WTC11 (cell line): ENCODE measurements around the gene NCLN. TPM values are rescaled to one million over a fixed set of nuclear protein-coding genes. Genes with fewer than 3 reads are reported as not detected.

Source experiments
- ATAC-seq: fragments of 200-7000 bp; cut with Tn5 transposase; 2 replicates; pipeline ENCODE4 v1.10.0; 2021; ENCODE audit warnings: mild to moderate bottlenecking, moderate library complexity
- CTCF ChIA-PET: fragments of 300-600 bp; sonication (Branson Sonifier 250); formaldehyde crosslinking; loops from one replicate; lab custom pipeline; 2021; ENCODE audit warnings: antibody characterized with exemption; lab: Charles Lee
- POLR2A ChIA-PET: fragments of 350-600 bp; sonication (Branson Sonifier 250); formaldehyde crosslinking; loops from one replicate; lab custom pipeline; 2021; ENCODE audit warnings: antibody characterized with exemption; lab: Charles Lee
- DNase-seq: peaks from one replicate; pipeline ENCODE4 v3.0.0; 2021; ENCODE audit warnings: low spot score
- H3K27ac Mint-ChIP-seq: 2 replicates; pipeline ENCODE4 v1.8.0; 2021; ENCODE audit warnings: mixed read lengths
- H3K27me3 Mint-ChIP-seq: 2 replicates; pipeline ENCODE4 v1.8.0; 2021; ENCODE audit warnings: low read depth, mild to moderate bottlenecking, moderate library complexity, mixed read lengths
- H3K36me3 Mint-ChIP-seq: 2 replicates; pipeline ENCODE4 v1.8.0; 2021; ENCODE audit warnings: mixed read lengths
- H3K4me1 Mint-ChIP-seq: 2 replicates; pipeline ENCODE4 v1.8.0; 2022; ENCODE audit warnings: mixed read lengths
- H3K4me3 Mint-ChIP-seq: 2 replicates; pipeline ENCODE4 v1.8.0; 2021; ENCODE audit warnings: mild to moderate bottlenecking, moderate library complexity, mixed read lengths
- H3K9me3 Mint-ChIP-seq: 2 replicates; pipeline ENCODE4 v1.8.0; 2021; ENCODE audit warnings: mixed read lengths
- ATF3 ChIP-seq: sonication (generic); formaldehyde crosslinking; conservative IDR thresholded peaks from 2 replicates; pipeline ENCODE4 v1.8.1; 2022; ENCODE audit warnings: mild to moderate bottlenecking, missing genetic modification reagents
- CBFB ChIP-seq: sonication (generic); formaldehyde crosslinking; IDR thresholded peaks from 2 replicates; pipeline ENCODE4 v1.8.1; 2022; ENCODE audit warnings: mild to moderate bottlenecking, low read depth, missing genetic modification reagents
- CREM ChIP-seq: sonication (generic); formaldehyde crosslinking; IDR thresholded peaks from 2 replicates; pipeline ENCODE4 v1.8.1; 2022; ENCODE audit warnings: mild to moderate bottlenecking, missing genetic modification reagents, moderate library complexity
- E2F5 ChIP-seq: sonication (generic); formaldehyde crosslinking; IDR thresholded peaks from 2 replicates; pipeline ENCODE4 v1.8.1; 2022; ENCODE audit warnings: mild to moderate bottlenecking, moderate library complexity, missing genetic modification reagents
- ESRRA ChIP-seq: sonication (generic); formaldehyde crosslinking; IDR thresholded peaks from 2 replicates; pipeline ENCODE4 v1.8.1; 2022; ENCODE audit warnings: mild to moderate bottlenecking, missing genetic modification reagents, borderline replicate concordance
- FOXJ3 ChIP-seq: sonication (generic); formaldehyde crosslinking; IDR thresholded peaks from 2 replicates; pipeline ENCODE4 v1.9.0; 2021; ENCODE audit warnings: missing genetic modification reagents, mild to moderate bottlenecking, borderline replicate concordance
- FOXP1 ChIP-seq: sonication (generic); formaldehyde crosslinking; IDR thresholded peaks from 2 replicates; pipeline ENCODE4 v1.8.0; 2022; ENCODE audit warnings: missing genetic modification reagents, mild to moderate bottlenecking, moderate library complexity, borderline replicate concordance
- FOXP4 ChIP-seq: sonication (generic); formaldehyde crosslinking; IDR thresholded peaks from 2 replicates; pipeline ENCODE4 v1.8.0; 2022; ENCODE audit warnings: mild to moderate bottlenecking, missing genetic modification reagents
- GRHL2 ChIP-seq: fragments of 250-450 bp; sonication (Bioruptor Pico); IDR thresholded peaks from 2 replicates; pipeline ENCODE4 v1.8.0; 2022; ENCODE audit warnings: mild to moderate bottlenecking, moderate library complexity; ENCODE audit not compliant: insufficient replicate concordance, severe bottlenecking
- JAZF1 ChIP-seq: fragments of 250-450 bp; sonication (Bioruptor Pico); IDR thresholded peaks from 2 replicates; pipeline ENCODE4 v1.9.0; 2021; ENCODE audit warnings: moderate library complexity, mild to moderate bottlenecking, inconsistent platforms
- MAX ChIP-seq: sonication (generic); formaldehyde crosslinking; IDR thresholded peaks from 2 replicates; pipeline ENCODE4 v1.8.0; 2022; ENCODE audit warnings: mild to moderate bottlenecking, missing genetic modification reagents
- MLX ChIP-seq: sonication (generic); formaldehyde crosslinking; IDR thresholded peaks from 2 replicates; pipeline ENCODE4 v1.8.1; 2023; ENCODE audit warnings: mild to moderate bottlenecking, missing genetic modification reagents, moderate library complexity
- NR2C2 ChIP-seq: sonication (generic); formaldehyde crosslinking; IDR thresholded peaks from 2 replicates; pipeline ENCODE4 v1.8.0; 2022; ENCODE audit warnings: mild to moderate bottlenecking, missing genetic modification reagents
- TEAD1 ChIP-seq: sonication (generic); formaldehyde crosslinking; IDR thresholded peaks from 2 replicates; pipeline ENCODE4 v1.8.0; 2022; ENCODE audit warnings: mild to moderate bottlenecking, missing genetic modification reagents
- TEAD4 ChIP-seq: sonication (generic); formaldehyde crosslinking; IDR thresholded peaks from 2 replicates; pipeline ENCODE4 v1.8.0; 2022; ENCODE audit warnings: mild to moderate bottlenecking, missing genetic modification reagents
- TP53 ChIP-seq: sonication (generic); formaldehyde crosslinking; IDR thresholded peaks from 2 replicates; pipeline ENCODE4 v1.8.1; 2023; ENCODE audit warnings: mild to moderate bottlenecking, missing genetic modification reagents
- USF1 ChIP-seq: sonication (generic); formaldehyde crosslinking; IDR thresholded peaks from 2 replicates; pipeline ENCODE4 v1.8.0; 2022; ENCODE audit warnings: mild to moderate bottlenecking, missing genetic modification reagents
- ZBTB43 ChIP-seq: sonication (generic); formaldehyde crosslinking; IDR thresholded peaks from 2 replicates; pipeline ENCODE4 v1.8.1; 2023; ENCODE audit warnings: mild to moderate bottlenecking, missing genetic modification reagents
- ZNF138 ChIP-seq: sonication (generic); formaldehyde crosslinking; conservative IDR thresholded peaks from 2 replicates; pipeline ENCODE4 v1.8.1; 2022; ENCODE audit warnings: mild to moderate bottlenecking, moderate library complexity, missing genetic modification reagents
- ZNF219 ChIP-seq: sonication (generic); formaldehyde crosslinking; IDR thresholded peaks from 2 replicates; pipeline ENCODE4 v1.8.0; 2023; ENCODE audit warnings: missing genetic modification reagents, mild to moderate bottlenecking, borderline replicate concordance
- ZNF232 ChIP-seq: sonication (generic); formaldehyde crosslinking; IDR thresholded peaks from 2 replicates; pipeline ENCODE4 v1.8.0; 2022; ENCODE audit warnings: mild to moderate bottlenecking, missing genetic modification reagents
- ZNF396 ChIP-seq: fragments of 250-450 bp; sonication (Bioruptor Pico); IDR thresholded peaks from 2 replicates; pipeline ENCODE4 v1.8.0; 2021; ENCODE audit warnings: mild to moderate bottlenecking, moderate library complexity, borderline replicate concordance
- ZNF512 ChIP-seq: sonication (generic); formaldehyde crosslinking; IDR thresholded peaks from 2 replicates; pipeline ENCODE4 v1.8.1; 2022; ENCODE audit warnings: missing genetic modification reagents, borderline replicate concordance
- ZNF671 ChIP-seq: fragments of 250-450 bp; sonication (Bioruptor Pico); IDR thresholded peaks from 2 replicates; pipeline ENCODE4 v1.8.0; 2021; ENCODE audit warnings: mild to moderate bottlenecking
- total RNA-seq: library from RNA; stranded (reverse); gene quantifications from 3 replicates; pipeline ENCODE4 v1.2.3, GENCODE V29; 2021

NCLN gene
- total RNA-seq, 1 experiment from 2014 or later: 113 TPM

GRCh38 chr19:3157096-3157845, 28.5 kb upstream of the NCLN start:
- POLR2A ChIA-PET: no interaction called here
- Mint-ChIP-seq H3K4me3 (no peak overlapping the region), H3K27ac (no peak overlapping the region), H3K36me3 (no peaks in the 10 kb centered on the region), H3K27me3 (peaks cover 7% of the 10 kb centered on the region), H3K4me1 (peaks cover 4% of the 10 kb centered on the region; the same call in 1 of the 2 replicates), H3K9me3 (peaks cover 11% of the 10 kb centered on the region)
- no peak for ATAC-seq
- no peak for TF ChIP-seq TEAD1 (CRISPR knock-in tag)
- no peak for TF ChIP-seq ZNF512 (CRISPR knock-in tag)
- TF ChIP-seq TEAD4: no peak
- TF ChIP-seq, all 79 proteins: peak for 0
- no peak for DNase-seq
- CTCF ChIA-PET: interaction anchor here (0.9 to 1.8 kb wide), 4 partner anchors 28 to 207 kb away, joined by 3 to 7 read pairs (median 4); no protein-coding TSS in a partner anchor

- Mint-ChIP-seq H3K9me3 (peaks cover 11% of the 10 kb centered on the region), H3K27me3 (peaks cover 15% of the 10 kb centered on the region), H3K4me1 (peaks cover 7% of the 10 kb centered on the region), H3K36me3 (no peaks in the 10 kb centered on the region), H3K4me3 (no peak overlapping the region), H3K27ac (no peak overlapping the region)
- DNase-seq (no peak), ATAC-seq (no peak)
- CTCF ChIA-PET: interaction anchor here (0.6 to 3.6 kb wide), 8 partner anchors 13 to 209 kb away, joined by 3 to 40 read pairs (median 6); no protein-coding TSS in a partner anchor
- POLR2A ChIA-PET: no interaction called here
- TF ChIP-seq USF1 (CRISPR knock-in tag) (no peak), MLX (no peak), JAZF1 (CRISPR knock-in tag) (no peak), ZNF232 (CRISPR knock-in tag) (no peak), CREM (CRISPR knock-in tag) (no peak), FOXJ3 (CRISPR knock-in tag) (no peak), ZBTB43 (CRISPR knock-in tag) (no peak), ATF3 (CRISPR knock-in tag) (no peak), ZNF138 (no peak), MAX (CRISPR knock-in tag) (no peak)
These were observed 26.2 kb upstream of the NCLN start for GRCh38 chr19:3159565-3159964.

- POLR2A ChIA-PET: no interaction called here
- TF ChIP-seq ZNF219 (CRISPR knock-in tag): no peak
- TF ChIP-seq TEAD1 (CRISPR knock-in tag): no peak
- TF ChIP-seq CREM (CRISPR knock-in tag): no peak
- no peak for TF ChIP-seq ESRRA (CRISPR knock-in tag)
- no peak for TF ChIP-seq FOXP4
- no peak for TF ChIP-seq GRHL2 (CRISPR knock-in tag)
- no peak for TF ChIP-seq JAZF1 (CRISPR knock-in tag)
- TF ChIP-seq ZNF396: no peak
- no peak for TF ChIP-seq NR2C2 (CRISPR knock-in tag)
- no peak for TF ChIP-seq CBFB (CRISPR knock-in tag)
- no peak for TF ChIP-seq TP53
- TF ChIP-seq FOXP1 (CRISPR knock-in tag): no peak
- TF ChIP-seq E2F5: no peak
- TF ChIP-seq ZNF671 (CRISPR knock-in tag): no peak
These were observed 25.5 kb upstream of the NCLN start for GRCh38 chr19:3160219-3160618.

More at GRCh38 chr19:3160219-3160618, 25.5 kb upstream of the NCLN start:
- Mint-ChIP-seq H3K4me1 (peaks cover 7% of the 10 kb centered on the region), H3K4me3 (no peak overlapping the region), H3K9me3 (peaks cover 11% of the 10 kb centered on the region), H3K27me3 (peaks cover 16% of the 10 kb centered on the region), H3K27ac (no peak overlapping the region), H3K36me3 (no peaks in the 10 kb centered on the region)
- DNase-seq (no peak), ATAC-seq (no peak)
- CTCF ChIA-PET: interaction anchor here (0.9 to 3.6 kb wide), 7 partner anchors 14 to 209 kb away, joined by 3 to 40 read pairs (median 7); no protein-coding TSS in a partner anchor
